Activated CD4-positive, alpha-beta T cell treated with anti-CD3 and anti-CD28 coated beads, Interleukin-2, amount 50 U/mL, for 16 hours (primary cell): ENCODE results near the gene PCBD1.

Experiments
- DNase-seq: peaks from one replicate; pipeline ENCODE4 v3.0.0-alpha.2; 2020

The PCBD1 gene

GRCh38 chr10:70901276-70901878, 13.0 kb upstream of the PCBD1 start:
- no peak for DNase-seq

- DNase-seq = no peak
These were observed 10.7 kb upstream of the PCBD1 start for GRCh38 chr10:70899096-70899495.

- DNase-seq = no peak
These were observed 10.3 kb upstream of the PCBD1 start for GRCh38 chr10:70898687-70899086.

GRCh38 chr10:70896551-70896950, 8.2 kb upstream of the PCBD1 start:
- no peak for DNase-seq

- no peak for DNase-seq
These were observed 6.1 kb upstream of the PCBD1 start for GRCh38 chr10:70894416-70894815.

- no peak for DNase-seq
These were observed 5.1 kb upstream of the PCBD1 start for GRCh38 chr10:70893227-70894006.

GRCh38 chr10:70892631-70893030, 4.3 kb upstream of the PCBD1 start:
- DNase-seq = no peak

- DNase-seq = no peak
These were observed 3.3 kb upstream of the PCBD1 start for GRCh38 chr10:70891627-70892026.

- DNase-seq = no peak
These were observed 2.6 kb upstream of the PCBD1 start for GRCh38 chr10:70890917-70891431.

- no peak for DNase-seq
These were observed 926 bp upstream of the PCBD1 start for GRCh38 chr10:70889291-70889690.

GRCh38 chr10:70886921-70887665, 1.3 kb downstream of the PCBD1 start:
- DNase-seq = no peak

- DNase-seq = no peak
These were observed 2.1 kb downstream of the PCBD1 start for GRCh38 chr10:70885931-70886903.

- DNase-seq = no peak
These were observed 2.9 kb downstream of the PCBD1 start for GRCh38 chr10:70885481-70885880.

GRCh38 chr10:70884741-70885140, 3.6 kb downstream of the PCBD1 start:
- no peak for DNase-seq

- peak; percentile 85 for DNase-seq
These were observed 8.3 kb downstream of the PCBD1 start for GRCh38 chr10:70880077-70880534.

- no peak for DNase-seq
These were observed 9.2 kb downstream of the PCBD1 start for GRCh38 chr10:70879207-70879606.

GRCh38 chr10:70874061-70874460, 14.3 kb downstream of the PCBD1 start:
- no peak for DNase-seq

GRCh38 chr10:70872291-70872690, 16.1 kb downstream of the PCBD1 start:
- no peak for DNase-seq

- DNase-seq = no peak
These were observed 21.9 kb downstream of the PCBD1 start for GRCh38 chr10:70866424-70866823.

- DNase-seq = no peak
These were observed 23.4 kb downstream of the PCBD1 start for GRCh38 chr10:70864935-70865334.

- no peak for DNase-seq
These were observed 24.8 kb downstream of the PCBD1 start for GRCh38 chr10:70863470-70864160.
